NCI-H2196 (cell line): ENCODE measurements around the gene AGBL5.
"Not testable (repeated sequence)": the region's sequence is repeated elsewhere in the genome, so short reads cannot be mapped to it uniquely, and the experiment has no call there.

Source experiments
- DNase-seq: peaks from one replicate; lab custom pipeline; 2025; ENCODE audit not compliant: unreplicated experiment; lab: John Stamatoyannopoulos, UW

Gene AGBL5

GRCh38 chr2:27115519-27115918 is 64.1 kb downstream of the AGBL5 start:
- DNase-seq: no peak

DNA sequence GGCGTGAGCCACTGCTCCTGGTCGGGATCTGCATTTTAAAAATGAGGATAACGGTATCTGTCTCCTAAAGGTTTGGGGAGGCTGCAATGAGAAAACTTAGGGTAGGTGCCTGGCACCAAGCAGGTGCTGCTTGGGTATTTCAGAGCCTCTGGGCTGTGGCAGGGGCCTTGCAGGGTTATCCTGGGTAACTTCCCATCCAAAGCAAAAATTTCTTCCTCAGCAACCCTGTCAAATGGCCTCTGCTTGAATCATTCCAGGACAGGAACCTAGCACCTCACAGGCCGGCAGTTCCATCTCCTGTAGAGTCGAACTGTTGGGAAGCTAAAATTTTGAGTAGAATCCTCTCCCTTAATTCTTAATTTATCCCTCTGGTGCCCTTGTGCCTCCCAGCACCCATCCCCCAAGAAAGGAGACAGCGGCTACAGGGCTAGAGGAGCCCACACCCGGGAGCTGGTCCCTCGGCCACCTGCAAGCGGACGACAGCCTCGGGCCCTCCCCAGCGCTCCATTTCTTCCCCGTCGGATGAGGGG is 66.6 kb downstream of the AGBL5 start:
- DNase-seq: no peak

- DNase-seq: peak; percentile 38
Observed at GRCh38 chr2:27118525-27119329, 67.3 kb downstream of the AGBL5 start, which contains the start of gene CGREF1. Gene CGREF1 (minus strand): TSS chr2:27119128. CDS start chr2:27104366, 14,762 bp downstream.

DNA sequence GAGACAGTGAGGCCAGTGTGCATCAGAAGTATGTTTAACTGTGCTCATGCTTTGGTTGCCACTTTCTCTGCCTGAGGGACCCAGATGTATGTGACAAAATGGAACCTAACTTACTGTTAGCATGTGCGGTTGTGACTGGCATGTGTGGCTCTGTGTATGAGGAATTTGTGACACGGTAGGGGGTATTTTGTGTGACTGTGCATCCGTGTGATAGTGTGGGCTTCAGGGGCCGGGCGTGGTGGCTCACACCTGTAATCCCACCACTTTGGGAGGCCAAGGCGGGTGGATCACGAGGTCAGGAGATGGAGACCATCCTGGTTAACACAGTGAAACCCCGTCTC is 67.8 kb downstream of the AGBL5 start:
- not testable (repeated sequence) for DNase-seq
